SK-N-SH treated with all-trans-retinoic acid at 6 μM for 48 hours (cell line): Measurements from ENCODE around the gene GREB1.

Source experiments
- ATAC-seq: fragments of 200-7000 bp; cut with Tn5 transposase; 3 replicates; pipeline ENCODE4 v1.9.1; 2020; ENCODE audit warnings: mild to moderate bottlenecking, moderate library complexity
- ARNTL ChIP-seq: fragments of 450-650 bp; formaldehyde crosslinking; IDR thresholded peaks from 2 replicates; pipeline ENCODE4 v1.5.0; 2020; ENCODE audit warnings: low read depth, mild to moderate bottlenecking, moderate library complexity, borderline replicate concordance
- BACH2 ChIP-seq: fragments of 250-450 bp; sonication (Bioruptor Pico); IDR thresholded peaks from 2 replicates; pipeline ENCODE4 v1.9.0; 2021; ENCODE audit warnings: mild to moderate bottlenecking, borderline replicate concordance
- CSDC2 ChIP-seq: fragments of 250-450 bp; sonication (Bioruptor Pico); IDR thresholded peaks from 2 replicates; pipeline ENCODE4 v1.5.0; 2020; ENCODE audit warnings: mild to moderate bottlenecking, moderate library complexity
- ESRRG ChIP-seq: fragments of 250-450 bp; sonication (Bioruptor Pico); IDR thresholded peaks from 2 replicates; pipeline ENCODE4 v1.6.1; 2021; ENCODE audit warnings: mild to moderate bottlenecking
- GLIS3 ChIP-seq: fragments of 250-450 bp; sonication (Bioruptor Pico); IDR thresholded peaks from 2 replicates; pipeline ENCODE4 v1.5.0; 2020; ENCODE audit warnings: mild to moderate bottlenecking, moderate library complexity
- ISL1 ChIP-seq: fragments of 250-450 bp; sonication (Bioruptor Pico); IDR thresholded peaks from 2 replicates; pipeline ENCODE4 v2.1.2; 2022; ENCODE audit warnings: mild to moderate bottlenecking, moderate library complexity
- OSR1 ChIP-seq: fragments of 250-450 bp; sonication (Bioruptor Pico); IDR thresholded peaks from 2 replicates; pipeline ENCODE4 v1.8.0; 2022; ENCODE audit warnings: moderate library complexity, mild to moderate bottlenecking, inconsistent platforms
- PATZ1 ChIP-seq: fragments of 250-450 bp; sonication (Bioruptor Pico); IDR thresholded peaks from 2 replicates; pipeline ENCODE4 v1.8.0; 2020; ENCODE audit warnings: mild to moderate bottlenecking, moderate library complexity, borderline replicate concordance
- PPARA ChIP-seq: fragments of 250-450 bp; sonication (Bioruptor Pico); IDR thresholded peaks from 2 replicates; pipeline ENCODE4 v1.5.0; 2020; ENCODE audit warnings: mild to moderate bottlenecking, borderline replicate concordance
- RARB ChIP-seq: fragments of 250-450 bp; sonication (Bioruptor Pico); IDR thresholded peaks from 2 replicates; pipeline ENCODE4 v1.8.0; 2021; ENCODE audit warnings: mild to moderate bottlenecking, moderate library complexity
- SNAI2 ChIP-seq: fragments of 250-450 bp; sonication (Bioruptor Pico); IDR thresholded peaks from 2 replicates; pipeline ENCODE4 v1.5.0; 2020; ENCODE audit warnings: mild to moderate bottlenecking, moderate library complexity
- TCF4 ChIP-seq: fragments of 250-450 bp; sonication (Bioruptor Pico); IDR thresholded peaks from 2 replicates; pipeline ENCODE4 v1.8.0; 2021; ENCODE audit warnings: mild to moderate bottlenecking, moderate library complexity, borderline replicate concordance
- ZC3H10 ChIP-seq: fragments of 250-450 bp; sonication (Bioruptor Pico); IDR thresholded peaks from 2 replicates; pipeline ENCODE4 v1.5.1; 2021; ENCODE audit warnings: mild to moderate bottlenecking, moderate library complexity
- ZFP3 ChIP-seq: fragments of 250-450 bp; sonication (Bioruptor Pico); IDR thresholded peaks from 2 replicates; pipeline ENCODE4 v1.5.0; 2020; ENCODE audit warnings: mild to moderate bottlenecking, moderate library complexity
- ZFP30 ChIP-seq: fragments of 450-650 bp; formaldehyde crosslinking; IDR thresholded peaks from 2 replicates; pipeline ENCODE4 v1.5.0; 2022; ENCODE audit warnings: mild to moderate bottlenecking, moderate library complexity
- ZNF70 ChIP-seq: fragments of 450-650 bp; formaldehyde crosslinking; IDR thresholded peaks from 2 replicates; pipeline ENCODE4 v1.5.0; 2020; ENCODE audit warnings: mild to moderate bottlenecking, moderate library complexity
- ZNF8 ChIP-seq: fragments of 450-650 bp; formaldehyde crosslinking; IDR thresholded peaks from 2 replicates; pipeline ENCODE4 v1.5.0; 2020; ENCODE audit warnings: mild to moderate bottlenecking, moderate library complexity
- TF ChIP-seq, protein P1 (sequence below): fragments of 250-450 bp; sonication (Bioruptor Pico); IDR thresholded peaks from 2 replicates; pipeline ENCODE4 v1.8.0; 2021; ENCODE audit warnings: low read depth, mild to moderate bottlenecking, moderate library complexity, borderline replicate concordance
- TF ChIP-seq, protein P2 (sequence below): fragments of 250-450 bp; sonication (Bioruptor Pico); IDR thresholded peaks from 2 replicates; pipeline ENCODE4 v1.5.0; 2020; ENCODE audit warnings: mild to moderate bottlenecking, moderate library complexity
- TF ChIP-seq, protein P3 (sequence below): fragments of 250-450 bp; sonication (Bioruptor Pico); IDR thresholded peaks from 2 replicates; pipeline ENCODE4 v1.5.1; 2020; ENCODE audit warnings: low read depth, mild to moderate bottlenecking, moderate library complexity
- TF ChIP-seq, protein P4 (sequence below): fragments of 250-450 bp; sonication (Bioruptor Pico); IDR thresholded peaks from 2 replicates; pipeline ENCODE4 v1.5.1; 2021; ENCODE audit warnings: mild to moderate bottlenecking, moderate library complexity

Gene GREB1

DNA sequence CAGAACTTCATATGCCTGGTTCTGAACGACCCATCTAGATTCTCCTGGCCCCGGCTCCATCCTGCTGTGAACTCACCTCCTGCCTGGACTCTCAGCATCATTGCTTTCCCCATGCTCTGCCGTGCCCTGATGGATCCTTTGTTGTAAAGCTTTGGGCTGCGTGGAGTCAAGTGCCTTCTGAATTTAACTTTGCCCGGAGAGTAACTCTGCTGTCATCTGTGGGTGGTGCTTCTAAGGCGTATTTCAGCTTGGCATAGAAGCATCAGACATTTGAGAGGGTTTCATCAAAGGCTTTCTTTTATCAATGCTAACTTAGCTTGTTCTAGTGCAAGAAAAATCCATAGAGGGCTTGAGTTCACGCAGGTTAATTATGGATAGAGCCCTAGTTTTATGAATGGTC lies 8.1 kb upstream of the GREB1 start:
- ATAC-seq = no peak
- TF ChIP-seq ZFP30 (CRISPR knock-in tag) = no peak
- TF ChIP-seq ZC3H10 (CRISPR knock-in tag) = no peak
- no peak for TF ChIP-seq GLIS3 (CRISPR knock-in tag)
- TF ChIP-seq ISL1 = no peak
- no peak for TF ChIP-seq ZNF8 (CRISPR knock-in tag)
- TF ChIP-seq, protein P1, sequence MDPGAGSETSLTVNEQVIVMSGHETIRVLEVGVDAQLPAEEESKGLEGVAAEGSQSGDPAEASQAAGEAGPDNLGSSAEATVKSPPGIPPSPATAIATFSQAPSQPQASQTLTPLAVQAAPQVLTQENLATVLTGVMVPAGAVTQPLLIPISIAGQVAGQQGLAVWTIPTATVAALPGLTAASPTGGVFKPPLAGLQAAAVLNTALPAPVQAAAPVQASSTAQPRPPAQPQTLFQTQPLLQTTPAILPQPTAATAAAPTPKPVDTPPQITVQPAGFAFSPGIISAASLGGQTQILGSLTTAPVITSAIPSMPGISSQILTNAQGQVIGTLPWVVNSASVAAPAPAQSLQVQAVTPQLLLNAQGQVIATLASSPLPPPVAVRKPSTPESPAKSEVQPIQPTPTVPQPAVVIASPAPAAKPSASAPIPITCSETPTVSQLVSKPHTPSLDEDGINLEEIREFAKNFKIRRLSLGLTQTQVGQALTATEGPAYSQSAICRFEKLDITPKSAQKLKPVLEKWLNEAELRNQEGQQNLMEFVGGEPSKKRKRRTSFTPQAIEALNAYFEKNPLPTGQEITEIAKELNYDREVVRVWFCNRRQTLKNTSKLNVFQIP (CRISPR knock-in tag) = no peak
- TF ChIP-seq BACH2 (CRISPR knock-in tag) = no peak
- no peak for TF ChIP-seq ARNTL (CRISPR knock-in tag)
- no peak for TF ChIP-seq OSR1 (CRISPR knock-in tag)
- no peak for TF ChIP-seq TCF4 (CRISPR knock-in tag)

DNA sequence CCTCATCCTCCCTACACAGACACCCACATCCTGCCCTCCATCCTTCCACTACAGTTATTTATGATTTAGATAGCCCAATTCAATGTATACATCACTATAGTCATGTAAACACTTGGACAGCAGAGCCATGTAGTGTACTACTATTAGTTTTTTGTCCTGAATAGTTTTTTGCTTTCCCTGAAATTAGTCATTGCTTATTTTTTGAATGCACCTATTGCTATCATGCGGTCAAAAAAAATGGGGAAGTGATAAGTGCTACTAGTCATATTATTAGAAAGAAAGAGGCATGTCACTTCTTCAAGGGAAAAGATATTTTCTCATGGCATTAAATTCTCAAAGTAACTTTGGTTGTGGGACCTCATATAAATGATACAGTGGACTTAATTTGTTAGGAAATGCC lies 6.8 kb upstream of the GREB1 start:
- no peak for TF ChIP-seq ZNF8 (CRISPR knock-in tag)
- no peak for TF ChIP-seq ZNF70 (CRISPR knock-in tag)
- no peak for TF ChIP-seq CSDC2 (CRISPR knock-in tag)
- no peak for TF ChIP-seq TCF4 (CRISPR knock-in tag)
- no peak for TF ChIP-seq BACH2 (CRISPR knock-in tag)
- no peak for TF ChIP-seq ZFP3 (CRISPR knock-in tag)
- TF ChIP-seq, protein P2, sequence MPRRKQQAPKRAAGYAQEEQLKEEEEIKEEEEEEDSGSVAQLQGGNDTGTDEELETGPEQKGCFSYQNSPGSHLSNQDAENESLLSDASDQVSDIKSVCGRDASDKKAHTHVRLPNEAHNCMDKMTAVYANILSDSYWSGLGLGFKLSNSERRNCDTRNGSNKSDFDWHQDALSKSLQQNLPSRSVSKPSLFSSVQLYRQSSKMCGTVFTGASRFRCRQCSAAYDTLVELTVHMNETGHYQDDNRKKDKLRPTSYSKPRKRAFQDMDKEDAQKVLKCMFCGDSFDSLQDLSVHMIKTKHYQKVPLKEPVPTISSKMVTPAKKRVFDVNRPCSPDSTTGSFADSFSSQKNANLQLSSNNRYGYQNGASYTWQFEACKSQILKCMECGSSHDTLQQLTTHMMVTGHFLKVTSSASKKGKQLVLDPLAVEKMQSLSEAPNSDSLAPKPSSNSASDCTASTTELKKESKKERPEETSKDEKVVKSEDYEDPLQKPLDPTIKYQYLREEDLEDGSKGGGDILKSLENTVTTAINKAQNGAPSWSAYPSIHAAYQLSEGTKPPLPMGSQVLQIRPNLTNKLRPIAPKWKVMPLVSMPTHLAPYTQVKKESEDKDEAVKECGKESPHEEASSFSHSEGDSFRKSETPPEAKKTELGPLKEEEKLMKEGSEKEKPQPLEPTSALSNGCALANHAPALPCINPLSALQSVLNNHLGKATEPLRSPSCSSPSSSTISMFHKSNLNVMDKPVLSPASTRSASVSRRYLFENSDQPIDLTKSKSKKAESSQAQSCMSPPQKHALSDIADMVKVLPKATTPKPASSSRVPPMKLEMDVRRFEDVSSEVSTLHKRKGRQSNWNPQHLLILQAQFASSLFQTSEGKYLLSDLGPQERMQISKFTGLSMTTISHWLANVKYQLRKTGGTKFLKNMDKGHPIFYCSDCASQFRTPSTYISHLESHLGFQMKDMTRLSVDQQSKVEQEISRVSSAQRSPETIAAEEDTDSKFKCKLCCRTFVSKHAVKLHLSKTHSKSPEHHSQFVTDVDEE (CRISPR knock-in tag) = no peak
- no peak for TF ChIP-seq ESRRG

GRCh38 chr2:11528228-11528627 lies 5.6 kb upstream of the GREB1 start:
- TF ChIP-seq OSR1 (CRISPR knock-in tag) = no peak
- no peak for TF ChIP-seq ZC3H10 (CRISPR knock-in tag)
- TF ChIP-seq, protein P1 (CRISPR knock-in tag) = no peak
- TF ChIP-seq ISL1 = no peak
- no peak for ATAC-seq

More for the DNA sequence above, 6.8 kb upstream of the GREB1 start:
- no peak for ATAC-seq

- ATAC-seq = no peak
- TF ChIP-seq OSR1 (CRISPR knock-in tag) (no peak), TCF4 (CRISPR knock-in tag) (no peak), PPARA (no peak), RARB (no peak), ZFP3 (CRISPR knock-in tag) (no peak), SNAI2 (CRISPR knock-in tag) (no peak), ARNTL (CRISPR knock-in tag) (no peak), PATZ1 (no peak), CSDC2 (CRISPR knock-in tag) (no peak), GLIS3 (CRISPR knock-in tag) (no peak)
- TF ChIP-seq, protein P3, sequence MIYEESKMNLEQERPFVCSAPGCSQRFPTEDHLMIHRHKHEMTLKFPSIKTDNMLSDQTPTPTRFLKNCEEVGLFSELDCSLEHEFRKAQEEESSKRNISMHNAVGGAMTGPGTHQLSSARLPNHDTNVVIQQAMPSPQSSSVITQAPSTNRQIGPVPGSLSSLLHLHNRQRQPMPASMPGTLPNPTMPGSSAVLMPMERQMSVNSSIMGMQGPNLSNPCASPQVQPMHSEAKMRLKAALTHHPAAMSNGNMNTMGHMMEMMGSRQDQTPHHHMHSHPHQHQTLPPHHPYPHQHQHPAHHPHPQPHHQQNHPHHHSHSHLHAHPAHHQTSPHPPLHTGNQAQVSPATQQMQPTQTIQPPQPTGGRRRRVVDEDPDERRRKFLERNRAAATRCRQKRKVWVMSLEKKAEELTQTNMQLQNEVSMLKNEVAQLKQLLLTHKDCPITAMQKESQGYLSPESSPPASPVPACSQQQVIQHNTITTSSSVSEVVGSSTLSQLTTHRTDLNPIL = no peak
- TF ChIP-seq, protein P4, sequence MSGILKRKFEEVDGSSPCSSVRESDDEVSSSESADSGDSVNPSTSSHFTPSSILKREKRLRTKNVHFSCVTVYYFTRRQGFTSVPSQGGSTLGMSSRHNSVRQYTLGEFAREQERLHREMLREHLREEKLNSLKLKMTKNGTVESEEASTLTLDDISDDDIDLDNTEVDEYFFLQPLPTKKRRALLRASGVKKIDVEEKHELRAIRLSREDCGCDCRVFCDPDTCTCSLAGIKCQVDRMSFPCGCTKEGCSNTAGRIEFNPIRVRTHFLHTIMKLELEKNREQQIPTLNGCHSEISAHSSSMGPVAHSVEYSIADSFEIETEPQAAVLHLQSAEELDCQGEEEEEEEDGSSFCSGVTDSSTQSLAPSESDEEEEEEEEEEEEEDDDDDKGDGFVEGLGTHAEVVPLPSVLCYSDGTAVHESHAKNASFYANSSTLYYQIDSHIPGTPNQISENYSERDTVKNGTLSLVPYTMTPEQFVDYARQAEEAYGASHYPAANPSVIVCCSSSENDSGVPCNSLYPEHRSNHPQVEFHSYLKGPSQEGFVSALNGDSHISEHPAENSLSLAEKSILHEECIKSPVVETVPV = no peak
- TF ChIP-seq, protein P1 (CRISPR knock-in tag) = no peak
These were observed 2.9 kb upstream of the GREB1 start for GRCh38 chr2:11530864-11531465.
